Measurements from ENCODE around the gene PIK3R6.

Gene PIK3R6

GRCh38 chr17:8849311-8850041 lies 18.0 kb downstream of the PIK3R6 start:
- no peak for DNase-seq

DNA sequence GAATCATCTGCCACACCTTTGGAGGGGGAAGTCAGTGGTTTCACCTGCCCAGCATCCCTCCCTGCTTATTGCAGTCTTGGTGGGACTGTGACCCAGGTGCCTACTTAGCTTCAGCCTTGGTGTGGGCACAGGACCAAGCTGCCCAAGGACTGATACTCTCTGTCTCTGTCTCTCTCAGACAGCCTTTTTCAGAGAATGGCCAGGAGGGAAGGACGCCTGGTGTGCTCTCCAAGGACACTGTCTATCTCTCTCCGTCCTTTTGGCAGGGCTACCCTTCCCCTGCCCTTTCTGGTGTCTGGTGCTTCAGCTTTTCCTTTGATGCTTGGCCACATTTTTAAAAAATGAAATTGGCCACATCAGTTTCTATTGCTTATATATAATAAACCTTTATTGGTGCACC lies 19.6 kb downstream of the PIK3R6 start:
- DNase-seq, result no peak

DNA sequence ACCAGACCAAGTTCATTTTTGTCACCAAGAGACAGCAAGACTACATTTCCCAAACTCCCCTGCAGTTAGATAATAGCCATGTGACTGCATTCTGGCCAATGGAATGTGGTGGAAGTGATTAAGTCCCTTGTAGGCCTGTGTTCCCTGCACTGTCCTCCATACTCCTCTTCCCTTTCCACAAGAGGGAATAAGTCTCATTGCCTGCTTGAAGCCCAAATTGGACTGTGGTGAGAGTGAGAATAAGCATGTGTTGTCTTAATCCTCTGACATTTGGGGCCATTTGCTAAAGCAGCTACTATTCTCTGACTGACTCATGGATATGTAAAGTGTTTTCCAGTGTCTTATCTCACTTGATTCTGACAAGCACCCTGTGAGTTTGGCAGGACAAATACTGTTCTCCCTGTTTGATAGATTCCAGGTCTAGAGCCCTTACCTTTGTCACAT lies 20.7 kb downstream of the PIK3R6 start:
- no peak for DNase-seq

GRCh38 chr17:8844229-8845218 lies 22.9 kb downstream of the PIK3R6 start:
- DNase-seq, result no peak

- DNase-seq, result no peak
Observed at GRCh38 chr17:8843344-8843743, 24.1 kb downstream of the PIK3R6 start.

DNA sequence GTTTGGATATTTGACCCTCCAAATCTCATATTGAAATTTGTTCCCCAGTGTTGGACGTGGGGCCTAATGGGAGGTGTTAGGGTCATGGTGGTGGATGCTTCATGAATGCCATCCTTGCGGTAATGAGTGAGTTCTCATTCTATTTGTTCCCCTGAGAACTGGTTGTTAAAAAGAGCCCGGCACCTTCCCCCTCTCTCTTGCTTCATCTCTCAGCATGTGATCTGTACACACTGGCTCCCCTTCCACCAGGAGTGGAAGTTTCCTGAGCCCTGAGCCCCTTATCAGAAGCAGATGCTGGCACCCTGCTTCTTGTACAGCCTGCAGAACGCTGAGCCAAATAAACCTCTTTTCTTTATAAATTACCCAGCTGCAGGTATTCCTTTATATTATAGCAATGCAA lies 25.6 kb downstream of the PIK3R6 start:
- no peak for DNase-seq

DNA sequence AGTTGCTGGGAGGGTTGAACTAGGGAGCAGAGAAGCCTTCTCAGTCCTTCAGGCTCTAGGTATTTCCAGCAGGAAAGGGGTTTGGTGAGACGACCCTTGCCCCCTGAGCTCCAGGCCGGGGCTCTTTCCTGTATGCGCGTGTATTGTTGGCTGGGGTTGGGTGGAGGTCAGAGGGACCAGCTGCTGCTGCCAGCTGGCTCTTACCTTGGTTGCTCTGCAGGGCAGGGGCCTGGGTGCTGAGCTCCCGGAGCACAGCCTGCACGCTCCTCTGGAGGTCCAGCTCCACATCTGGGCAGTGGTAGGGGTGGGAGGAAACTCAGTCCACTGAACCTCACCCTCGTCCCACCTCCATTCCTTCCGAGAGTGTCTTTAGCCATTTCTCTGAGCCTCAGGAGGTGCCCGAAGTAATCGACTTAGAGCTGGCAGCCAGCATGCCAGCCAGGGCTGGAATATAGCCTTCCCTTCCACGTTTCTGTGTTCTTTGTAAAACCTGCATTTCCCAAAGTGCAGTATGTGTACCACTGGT lies 28.0 kb downstream of the PIK3R6 start:
- DNase-seq, result no peak

- no peak for DNase-seq
Observed at GRCh38 chr17:8838551-8839095, 28.9 kb downstream of the PIK3R6 start.

- no peak for DNase-seq
Observed at GRCh38 chr17:8837563-8838075, 29.9 kb downstream of the PIK3R6 start.

- DNase-seq, result no peak
Observed at GRCh38 chr17:8836821-8837562, 30.5 kb downstream of the PIK3R6 start.

DNA sequence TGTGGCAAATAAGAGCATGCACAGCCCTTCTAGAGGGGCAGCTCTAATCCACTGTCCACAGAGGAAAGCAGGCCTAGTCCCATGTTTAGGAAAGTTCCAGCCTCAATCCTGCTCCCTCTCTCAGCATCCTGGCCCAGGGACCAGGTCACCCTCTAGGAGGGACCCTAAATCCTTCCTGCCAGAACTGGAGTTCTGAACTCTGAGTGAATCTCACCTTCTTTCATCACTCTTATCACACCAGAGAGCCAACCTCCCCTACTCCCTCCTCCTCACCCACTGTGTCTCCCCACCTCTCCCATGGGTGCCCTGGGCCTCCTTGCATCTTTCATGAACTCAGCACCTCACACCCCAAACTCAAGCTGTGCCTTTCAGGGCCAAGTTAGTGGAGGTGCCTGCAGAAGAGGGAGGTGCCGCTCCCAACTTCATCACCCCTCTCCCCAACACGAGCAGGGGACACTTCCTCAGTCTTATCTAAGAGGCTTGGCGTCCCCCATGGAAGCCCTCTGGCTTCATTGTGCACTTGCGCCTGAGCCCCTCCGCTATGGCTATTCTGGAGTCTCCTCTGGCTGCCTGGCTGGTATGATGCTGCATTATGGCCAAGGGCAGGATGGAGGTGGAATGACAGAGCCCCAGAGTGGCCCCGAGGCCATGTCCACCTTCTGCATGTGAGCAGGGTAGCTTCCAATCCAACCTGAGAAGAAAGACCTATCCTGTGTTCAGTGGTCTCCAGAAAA lies 31.7 kb downstream of the PIK3R6 start:
- no peak for DNase-seq

- DNase-seq, result no peak
Observed at GRCh38 chr17:8835106-8835505, 32.4 kb downstream of the PIK3R6 start.

DNA sequence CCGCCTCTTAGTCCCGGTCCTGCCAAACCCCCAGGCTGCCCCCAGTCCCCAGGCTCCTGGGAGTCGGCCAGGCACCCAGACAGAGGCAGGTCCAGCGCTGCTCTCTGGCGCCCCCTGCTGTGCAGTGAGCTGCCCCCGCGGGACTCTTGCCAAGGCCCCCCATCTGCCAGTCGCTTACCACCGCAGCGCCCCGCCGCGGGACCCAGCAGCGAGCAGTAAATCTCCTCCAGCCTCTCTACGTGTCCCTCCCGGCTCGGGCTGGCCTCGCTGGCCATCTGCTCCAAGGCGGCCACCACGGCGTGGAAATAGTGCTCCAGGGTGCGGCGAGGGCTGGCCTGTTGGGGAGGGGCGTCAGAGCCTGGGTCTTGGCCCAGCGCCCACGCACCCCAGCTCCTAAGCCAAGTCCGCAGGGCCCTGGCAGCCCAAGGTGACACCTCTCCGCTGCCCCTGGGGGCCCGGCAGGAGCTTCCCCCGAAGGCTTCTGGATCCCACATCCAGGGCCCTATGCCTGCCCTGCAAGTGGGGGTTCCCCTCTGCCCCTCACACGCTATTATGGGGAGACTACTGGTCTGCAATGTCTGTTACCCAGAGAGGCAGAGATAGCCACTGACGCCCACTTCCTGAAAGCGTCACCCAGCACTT lies 34.6 kb downstream of the PIK3R6 start:
- no peak for DNase-seq

DNA sequence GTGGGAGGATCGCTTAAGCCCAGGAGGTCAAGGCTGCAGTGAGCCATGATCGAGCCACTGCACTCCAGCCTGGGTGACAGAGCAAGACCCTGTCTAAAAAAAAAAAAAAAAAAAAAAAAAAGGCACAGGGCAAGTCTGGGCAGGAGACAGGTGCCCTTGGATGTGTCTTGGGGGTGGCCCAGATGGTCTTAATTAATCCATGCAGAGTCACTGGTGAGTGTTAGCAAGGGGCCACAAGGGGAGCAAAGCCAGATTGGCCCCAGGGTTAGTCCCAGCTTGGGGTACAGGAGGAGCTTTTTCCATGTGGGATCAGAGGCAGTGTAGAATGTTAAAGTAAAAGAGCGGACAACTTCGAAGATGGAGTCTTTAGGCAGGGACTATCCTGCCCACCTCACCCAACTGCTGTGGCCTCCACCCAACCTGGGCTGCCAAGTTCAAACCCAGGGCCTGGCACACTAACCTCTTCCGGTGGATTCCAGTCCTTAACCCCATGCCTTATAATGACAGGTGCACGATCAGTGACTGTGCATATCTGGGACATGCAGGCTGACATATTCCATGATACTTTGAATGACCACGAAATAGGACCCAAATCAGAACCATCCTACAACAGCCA lies 36.1 kb downstream of the PIK3R6 start:
- no peak for DNase-seq

GRCh38 chr17:8830141-8830540 lies 37.3 kb downstream of the PIK3R6 start:
- no peak for DNase-seq

DNA sequence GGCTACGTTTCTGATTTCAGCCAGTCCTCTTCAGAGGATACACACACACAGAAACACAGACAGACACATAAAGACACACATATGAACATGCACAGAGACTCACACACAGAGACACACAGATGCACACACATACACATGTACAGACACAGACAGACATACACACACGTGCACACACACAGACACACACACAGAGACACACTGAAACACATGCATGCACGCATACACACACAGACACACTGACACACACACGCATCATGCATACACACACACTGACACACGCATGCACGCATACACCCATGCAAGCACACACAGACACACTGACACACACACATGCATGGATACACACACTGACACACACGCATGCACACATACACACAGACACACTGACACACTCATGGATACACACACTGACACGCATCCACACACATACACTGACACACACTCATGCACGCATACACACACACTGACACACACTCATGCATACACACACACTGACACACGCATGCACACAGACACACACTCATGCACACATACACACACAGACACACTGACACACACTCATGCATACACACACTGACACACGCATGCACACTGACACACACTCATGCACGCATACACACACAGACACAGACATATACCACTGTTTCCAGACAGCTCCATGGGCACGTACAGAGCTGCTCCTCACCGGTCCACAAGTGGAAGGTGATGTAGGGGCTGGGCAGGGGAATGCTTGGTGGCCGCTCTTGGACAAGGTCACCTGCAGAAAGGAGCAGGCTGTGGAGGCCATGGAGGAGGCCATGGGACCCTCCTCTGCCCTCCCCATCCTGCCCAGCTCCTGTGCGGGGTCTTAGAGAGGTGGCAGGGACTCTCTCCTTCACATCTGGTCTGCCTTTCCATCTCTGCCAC lies 38.2 kb downstream of the PIK3R6 start:
- no peak for DNase-seq

GRCh38 chr17:8828517-8828875 lies 39.0 kb downstream of the PIK3R6 start:
- DNase-seq, result no peak

DNA sequence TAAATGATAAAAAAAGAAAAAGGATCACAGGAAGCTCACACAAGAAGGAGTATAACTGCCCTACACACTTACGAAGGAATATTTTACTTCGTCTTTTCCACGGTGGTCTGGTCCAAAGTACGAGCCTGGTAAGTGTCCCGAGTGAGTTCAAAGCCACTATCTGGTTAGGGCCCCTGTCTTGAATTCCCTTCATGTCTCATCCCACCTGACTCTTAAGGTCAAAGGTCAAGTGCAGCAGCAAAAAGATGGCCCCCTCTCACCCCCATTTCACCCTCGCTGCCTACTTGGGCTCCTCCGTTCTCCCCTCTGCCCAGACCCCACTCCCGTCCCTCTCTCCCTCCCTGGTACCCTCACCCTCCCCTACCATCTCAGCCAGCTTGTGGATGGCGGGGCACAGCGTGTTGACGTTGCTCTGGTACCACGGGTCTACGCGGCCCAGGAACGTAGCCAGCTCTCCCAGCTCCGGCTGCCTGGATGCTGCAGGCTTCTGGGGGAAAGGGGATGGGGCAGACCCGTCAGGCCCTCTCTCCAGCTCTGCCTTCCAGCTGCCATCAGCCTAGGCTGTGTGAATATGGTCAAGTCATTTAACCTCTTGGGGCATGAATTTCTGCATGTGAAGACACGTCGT lies 40.6 kb downstream of the PIK3R6 start:
- no peak for DNase-seq

- DNase-seq, result no peak
Observed at GRCh38 chr17:8825802-8826201, 41.7 kb downstream of the PIK3R6 start.
